LNCaP clone FGC (cell line): ENCODE results near the gene DUS1L.

Source experiments
- DNase-seq: peaks from one replicate; pipeline ENCODE4 v3.0.0-alpha.2; 2011; ENCODE audit warnings: low read depth
- H3K4me3 ChIP-seq: 2 replicates; pipeline ENCODE4 v1.5.1; 2011; ENCODE audit warnings: mild to moderate bottlenecking, low read depth, low read length, control low read depth
- CTCF ChIP-seq: IDR thresholded peaks from 2 replicates; pipeline ENCODE4 v1.5.1; 2012; ENCODE audit warnings: mild to moderate bottlenecking; ENCODE audit not compliant: control insufficient read depth, insufficient read depth; ENCODE audit errors: extremely low read depth

DUS1L gene

GRCh38 chr17:82083009-82083408 is 17.4 kb upstream of the DUS1L start:
- H3K4me3 ChIP-seq = no peak overlapping the region
- no peak for DNase-seq
- TF ChIP-seq CTCF = no peak

GRCh38 chr17:82082456-82082855 is 16.9 kb upstream of the DUS1L start:
- H3K4me3 ChIP-seq = no peak overlapping the region
- no peak for DNase-seq
- no peak for TF ChIP-seq CTCF

GRCh38 chr17:82081966-82082365 is 16.4 kb upstream of the DUS1L start:
- no peak for TF ChIP-seq CTCF
- no peak overlapping the region for H3K4me3 ChIP-seq
- DNase-seq = no peak

- no peak overlapping the region for H3K4me3 ChIP-seq
- no peak for DNase-seq
- TF ChIP-seq CTCF = no peak
These were observed 15.9 kb upstream of the DUS1L start for GRCh38 chr17:82081546-82081945.

GRCh38 chr17:82080789-82081464 is 15.3 kb upstream of the DUS1L start:
- TF ChIP-seq CTCF = no peak
- no peak overlapping the region for H3K4me3 ChIP-seq
- no peak for DNase-seq

- no peak for TF ChIP-seq CTCF
- H3K4me3 ChIP-seq = no peak overlapping the region
- DNase-seq = no peak
These were observed 14.6 kb upstream of the DUS1L start for GRCh38 chr17:82080048-82080788.
